ENCODE data around the gene MEF2B.

Gene MEF2B

DNA sequence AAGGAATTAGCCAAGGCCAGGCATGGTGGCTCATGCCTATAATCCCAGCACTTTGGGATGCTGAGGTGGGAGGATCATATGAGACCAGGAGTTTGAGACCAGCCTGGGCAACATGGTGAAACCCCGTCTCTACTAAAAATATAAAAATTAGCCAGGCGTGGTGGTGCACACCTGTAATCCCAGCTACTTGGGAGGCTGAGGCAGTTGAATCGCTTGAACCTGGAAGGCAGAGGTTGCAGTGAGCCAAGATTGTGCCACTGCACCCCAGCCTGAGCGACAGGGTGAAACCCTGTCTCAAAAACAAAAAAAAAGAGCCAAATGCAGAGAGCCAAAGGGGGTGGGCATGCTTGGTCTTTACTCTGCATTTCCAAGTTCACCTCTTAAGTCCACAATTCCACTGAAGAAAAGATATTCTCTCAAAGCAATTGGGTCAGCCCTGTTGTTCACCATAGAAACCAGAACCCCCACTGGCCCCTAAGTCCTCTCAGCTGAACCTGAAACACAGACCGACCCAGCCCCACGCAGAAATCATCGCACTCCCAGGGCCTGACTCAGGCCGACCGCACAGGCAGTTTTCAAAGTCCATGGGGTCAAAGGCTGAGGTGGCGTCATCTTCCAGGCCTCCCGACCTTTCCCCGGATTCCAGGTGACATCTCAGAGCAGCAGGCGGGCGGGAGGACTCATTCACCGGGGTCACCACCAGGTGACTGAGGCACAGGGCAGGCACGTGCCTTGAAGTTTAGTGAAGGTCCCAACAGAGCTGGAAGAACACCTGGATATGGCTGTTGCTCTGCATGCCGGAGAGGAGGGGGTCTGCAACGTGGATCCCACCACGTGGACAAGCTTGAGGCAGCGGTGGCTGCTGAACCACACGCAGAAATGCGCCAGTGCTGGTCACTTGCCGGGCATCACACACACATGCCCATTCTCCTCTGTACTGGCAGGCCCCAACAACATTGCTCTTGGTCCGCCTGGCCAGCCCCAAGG lies 73.1 kb downstream of the MEF2B start:
- no peak for FAIRE-seq

DNA sequence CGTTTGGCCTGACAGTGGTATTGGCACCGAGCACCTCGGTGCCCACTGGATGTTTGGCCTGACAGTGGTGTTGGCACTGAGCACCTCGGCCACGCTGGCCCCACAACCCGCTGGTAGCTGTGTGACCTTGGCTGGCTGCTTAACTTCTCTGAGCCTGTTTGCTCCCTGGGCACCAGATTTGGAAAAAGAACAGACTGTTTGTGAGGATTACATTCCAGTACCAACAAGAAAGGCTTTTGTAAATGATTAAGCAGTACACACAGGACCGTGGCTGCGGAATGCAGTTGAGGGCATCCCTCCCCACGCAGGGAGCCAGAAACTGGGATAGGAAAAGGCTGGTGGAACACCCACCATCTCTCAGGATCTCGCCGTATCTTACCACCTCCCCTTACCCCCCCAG lies 74.4 kb downstream of the MEF2B start:
- no peak for FAIRE-seq

Measured in TTC549 (cell line).